ENCODE data around the gene TRIM9. TPM values are rescaled to one million over a fixed set of nuclear protein-coding genes. Genes with fewer than 3 reads are reported as not detected.
A peak's percentile ranks its signal among the peaks of the same experiment; 100 is the strongest.

The TRIM9 gene
- total RNA-seq, 1 donor from 2014 or later: 31.2 TPM

DNA sequence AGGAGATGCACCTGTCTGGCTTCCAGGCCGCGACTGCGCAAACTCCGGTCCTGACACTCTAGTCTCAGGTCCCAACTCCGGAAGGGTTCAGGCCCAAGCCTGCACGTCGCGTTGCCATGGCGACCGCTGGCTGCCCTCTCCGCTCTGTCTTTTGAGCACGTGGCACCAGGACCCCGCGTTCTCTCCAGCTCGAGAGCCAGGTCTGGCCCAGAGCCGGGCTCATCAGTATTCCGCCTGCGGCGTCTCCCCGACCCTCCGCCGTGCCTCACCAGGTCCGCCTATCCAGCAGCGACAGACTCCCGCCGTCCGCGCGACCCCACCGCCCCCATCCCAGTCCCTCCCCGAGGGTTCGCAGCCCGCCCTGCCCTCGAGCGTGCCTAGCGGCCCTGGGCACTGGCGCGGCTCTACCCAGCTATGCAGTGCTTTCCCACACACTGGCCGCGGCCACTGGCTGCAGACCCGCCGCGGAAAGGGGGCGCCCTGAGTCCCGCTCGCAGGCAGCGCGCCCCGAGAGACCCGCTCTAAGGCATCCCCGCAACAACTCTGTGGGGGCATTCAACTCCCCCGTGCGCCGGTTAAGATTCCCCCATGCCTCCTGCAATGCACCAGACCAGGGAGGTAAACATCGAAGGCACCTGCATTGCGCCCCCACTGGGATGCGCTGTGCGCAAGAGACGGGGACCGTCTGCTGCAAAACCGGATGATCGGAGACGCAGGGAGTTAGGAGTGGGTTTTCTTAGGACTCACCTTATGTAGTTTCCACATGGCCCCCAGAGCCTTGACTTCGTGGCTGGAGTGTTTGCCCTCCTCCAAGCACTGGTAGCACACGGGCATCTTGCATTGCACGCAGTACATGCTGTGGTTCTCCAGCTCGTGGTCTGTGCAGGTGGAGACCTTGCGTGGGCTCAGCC lies 1.3 kb downstream of the TRIM9 start:
- no peak for DNase-seq (ENCODE audit: low spot score)

DNA sequence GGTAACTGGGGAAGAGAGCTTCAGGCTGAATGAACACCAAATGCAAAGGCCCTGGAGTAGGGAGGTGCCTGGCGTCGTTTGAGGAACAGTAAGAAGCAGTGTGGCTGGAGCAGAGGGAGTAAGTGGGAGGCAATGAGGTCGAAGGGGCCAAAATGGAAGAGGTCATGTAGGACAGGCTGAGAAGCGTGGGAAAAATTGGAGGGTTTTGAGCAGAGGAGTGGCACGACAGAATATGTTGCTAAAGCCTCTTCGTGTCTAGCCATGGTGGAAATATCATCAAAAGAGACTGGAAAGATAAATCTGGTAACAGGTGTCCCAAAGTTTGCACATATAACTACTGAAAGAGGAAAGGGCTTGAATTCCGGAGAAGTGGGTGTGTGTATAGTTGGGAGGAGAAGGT lies 1.9 kb downstream of the TRIM9 start:
- DNase-seq (ENCODE audit: low spot score): no peak

DNA sequence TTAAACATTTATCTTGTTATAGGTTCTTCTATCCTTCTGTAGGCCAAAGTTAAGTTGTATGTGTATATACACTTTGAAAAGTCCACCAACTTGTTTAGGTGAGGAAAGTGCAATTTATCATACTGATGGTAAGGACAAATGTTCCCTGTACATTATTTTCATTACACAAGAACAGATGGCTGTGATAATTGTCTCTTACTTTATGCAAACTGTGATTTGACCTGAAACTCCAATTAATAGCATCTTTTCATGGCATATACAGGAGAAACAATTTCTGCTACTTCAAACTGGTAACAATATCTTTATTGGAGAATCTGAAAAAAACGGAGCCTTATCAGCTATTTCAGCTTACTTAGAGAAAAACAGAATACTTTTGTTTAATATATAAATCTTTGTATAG lies 5.6 kb downstream of the TRIM9 start:
- DNase-seq (ENCODE audit: low spot score): no peak

DNA sequence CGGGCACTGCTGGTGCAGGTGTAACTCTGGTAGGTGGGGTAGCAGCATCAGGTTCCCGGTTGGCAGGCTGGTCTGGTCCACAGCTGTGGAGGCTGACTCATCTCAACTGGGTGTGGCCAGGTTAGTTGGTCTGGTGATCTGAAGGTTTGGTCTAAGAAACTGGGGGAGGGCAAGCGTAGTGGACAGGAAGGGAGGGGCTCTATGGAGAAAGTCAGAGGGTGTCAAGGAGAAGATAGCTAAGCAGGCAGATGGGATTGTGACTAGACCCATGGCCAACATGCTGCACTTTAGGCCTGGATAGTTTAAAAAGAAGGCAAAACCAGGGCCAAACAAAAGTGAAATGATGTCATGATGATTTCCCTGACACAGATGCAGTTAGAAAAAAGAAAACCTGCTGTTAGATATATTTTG lies 7.9 kb downstream of the TRIM9 start:
- peak; percentile 45 for DNase-seq (ENCODE audit: low spot score)

DNA sequence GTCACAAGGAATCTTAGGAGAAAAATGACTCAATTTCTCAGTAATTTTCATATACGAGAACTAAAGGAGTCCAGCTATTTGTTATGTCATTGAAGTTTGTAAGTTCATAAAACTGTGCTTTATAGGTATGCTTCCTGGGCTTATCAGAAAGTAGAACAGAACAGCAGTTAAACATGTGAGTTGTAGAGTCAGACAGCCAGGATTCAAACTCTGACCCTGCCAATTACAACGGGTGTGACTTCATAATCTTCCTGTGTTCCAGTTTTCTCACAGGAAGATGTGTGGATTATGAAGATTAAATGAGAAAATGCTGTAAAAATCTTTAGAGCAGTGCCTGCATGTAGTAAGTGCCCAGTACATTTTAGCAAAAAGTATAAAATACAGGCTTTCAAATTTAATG lies 8.9 kb downstream of the TRIM9 start:
- DNase-seq (ENCODE audit: low spot score): no peak

DNA sequence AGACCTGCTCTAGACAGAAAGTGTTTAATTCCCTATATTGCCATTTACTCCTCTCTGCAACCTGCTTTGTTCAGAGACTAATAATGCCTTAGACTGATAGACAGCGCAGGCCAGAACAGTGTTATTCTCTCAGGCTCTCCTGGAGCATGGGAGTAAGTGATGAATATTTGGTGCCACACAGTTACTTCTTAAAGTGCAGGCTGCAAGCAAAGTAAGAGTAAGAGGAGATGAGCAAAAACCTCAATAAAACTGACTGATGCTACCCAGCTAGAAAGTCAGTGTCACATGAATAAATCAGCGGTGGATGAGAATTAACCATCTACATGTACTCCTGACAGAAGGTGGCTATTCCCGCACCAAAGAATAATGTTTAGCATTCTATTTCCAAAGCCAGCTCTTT lies 9.9 kb downstream of the TRIM9 start:
- no peak for DNase-seq (ENCODE audit: low spot score)

DNA sequence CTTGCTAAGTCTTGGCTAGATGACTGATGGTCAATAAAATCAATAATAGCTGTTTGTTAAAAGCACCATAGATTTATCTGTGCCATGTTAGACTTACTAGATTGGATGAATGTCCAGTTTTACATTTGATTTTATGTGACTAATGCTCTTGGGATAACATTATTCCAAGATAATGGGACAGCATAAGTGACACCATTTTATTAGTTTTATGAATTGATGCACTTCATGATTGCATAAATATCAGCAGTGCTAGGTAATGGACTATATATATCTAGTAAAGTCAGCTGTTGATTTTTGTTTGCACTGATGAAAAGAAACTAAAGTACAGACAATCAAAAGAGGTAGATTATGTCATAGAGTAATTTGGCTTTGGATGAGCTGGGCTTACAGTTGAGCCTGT lies 10.4 kb downstream of the TRIM9 start:
- DNase-seq (ENCODE audit: low spot score): no peak

DNA sequence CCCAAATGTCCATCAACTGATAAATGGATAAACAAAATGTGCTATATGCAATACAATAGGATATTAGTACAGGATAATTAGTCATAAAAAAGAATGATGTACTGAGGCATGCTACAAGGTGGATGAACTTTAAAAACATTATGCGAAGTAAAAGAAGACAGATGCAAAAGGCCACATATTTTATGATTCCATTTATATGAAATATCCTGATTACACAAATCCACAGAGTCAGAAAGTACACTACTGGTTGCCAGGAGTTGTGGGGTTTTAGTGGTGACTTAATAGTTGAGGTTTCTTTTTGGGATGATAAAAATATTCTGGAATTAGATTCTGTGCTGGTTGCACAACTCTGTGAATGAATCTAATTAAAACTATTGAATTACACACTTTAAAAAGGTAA lies 12.6 kb downstream of the TRIM9 start:
- DNase-seq (ENCODE audit: low spot score): no peak

DNA sequence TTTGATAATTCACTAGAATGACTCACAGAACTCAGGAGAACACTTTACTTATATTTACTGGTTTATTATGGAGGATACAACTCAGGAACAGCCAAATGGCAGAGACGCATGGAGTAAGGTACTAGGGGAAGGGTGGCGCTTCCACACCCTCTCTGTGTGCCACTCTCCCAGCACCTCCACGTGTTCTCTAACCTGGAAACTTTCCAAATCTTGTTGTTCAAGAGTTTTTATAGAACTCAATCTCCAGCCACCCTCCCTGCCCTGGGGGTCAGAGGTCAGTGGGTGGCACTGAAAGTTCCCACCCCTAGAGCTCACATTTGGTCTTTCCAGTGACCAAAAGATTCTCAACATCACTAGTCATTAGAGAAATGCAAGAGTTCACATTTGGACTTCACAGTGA lies 13.2 kb downstream of the TRIM9 start:
- DNase-seq (ENCODE audit: low spot score): no peak

DNA sequence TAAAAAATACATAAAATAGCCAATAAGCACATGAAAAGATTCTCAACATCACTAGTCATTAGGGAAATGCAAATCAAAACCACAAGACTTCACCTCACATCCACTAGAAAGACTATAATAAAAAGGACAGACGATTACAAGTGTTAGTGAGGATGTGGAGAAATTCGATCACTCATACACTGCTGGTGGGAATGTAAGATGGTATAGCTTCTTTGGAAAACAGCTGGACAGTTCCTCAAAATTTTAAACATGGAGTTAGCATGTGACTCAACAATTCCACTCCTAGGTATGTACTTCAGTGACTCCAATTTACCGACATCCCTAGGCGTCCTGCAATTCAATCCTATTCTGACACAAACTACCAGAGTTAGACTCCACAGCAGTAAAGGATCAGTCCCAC lies 13.7 kb downstream of the TRIM9 start:
- DNase-seq (ENCODE audit: low spot score): no peak

DNA sequence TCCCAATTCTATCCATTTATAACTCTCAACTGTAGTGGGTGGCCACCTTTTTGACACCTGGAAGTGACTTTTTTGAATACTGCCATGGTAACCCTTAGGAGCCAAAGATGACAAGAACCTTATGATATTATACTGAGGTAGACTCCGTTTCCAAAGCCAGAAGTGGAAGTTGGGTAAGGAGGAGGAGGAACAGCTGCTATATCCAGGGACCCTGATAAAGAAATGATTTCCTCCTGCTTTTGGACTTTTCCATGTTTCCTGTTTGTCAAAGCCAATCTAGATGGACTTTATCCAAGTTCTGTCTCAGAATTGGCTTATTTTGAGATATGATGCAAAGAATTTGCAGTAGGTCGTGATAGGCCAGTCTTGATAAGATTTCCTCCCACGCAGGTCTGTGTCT lies 14.3 kb downstream of the TRIM9 start:
- DNase-seq (ENCODE audit: low spot score): no peak

DNA sequence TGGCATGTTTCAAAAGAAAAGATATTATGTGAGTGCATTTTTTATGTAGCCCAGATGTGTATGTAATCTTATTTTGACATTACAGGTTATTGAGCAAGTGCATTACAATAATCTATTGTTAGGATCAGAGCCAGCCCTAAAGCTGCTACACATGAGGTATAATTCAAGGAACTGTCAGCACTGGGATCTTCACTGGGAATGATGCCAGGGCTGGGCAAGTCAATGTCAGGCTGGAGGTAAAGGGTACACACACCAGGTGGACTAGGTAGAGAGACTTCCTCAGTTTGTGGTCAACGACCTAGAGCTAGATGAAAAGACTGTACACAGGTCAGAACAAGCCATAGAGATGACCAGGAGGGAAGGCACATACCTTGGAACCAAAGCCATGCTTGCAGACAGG lies 15.4 kb downstream of the TRIM9 start:
- no peak for DNase-seq (ENCODE audit: low spot score)

DNA sequence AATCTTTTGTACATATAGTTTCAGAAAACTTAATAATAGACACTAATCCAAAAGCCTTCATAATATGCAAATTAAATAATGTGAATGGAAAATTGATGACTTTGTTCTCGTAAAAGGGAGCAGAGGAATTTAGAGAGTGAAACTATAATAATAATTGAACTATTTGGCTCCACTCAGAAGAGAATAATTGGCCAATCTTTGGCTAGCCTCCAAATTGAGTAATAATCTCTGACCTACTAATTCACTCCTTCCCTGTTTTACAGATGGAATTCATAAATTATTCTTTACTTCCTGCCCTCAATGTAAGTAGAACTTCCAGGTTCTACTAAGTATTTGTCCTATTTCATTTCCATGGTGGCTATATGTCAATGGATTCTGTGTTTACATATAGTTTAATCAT lies 15.8 kb downstream of the TRIM9 start:
- no peak for DNase-seq (ENCODE audit: low spot score)

DNA sequence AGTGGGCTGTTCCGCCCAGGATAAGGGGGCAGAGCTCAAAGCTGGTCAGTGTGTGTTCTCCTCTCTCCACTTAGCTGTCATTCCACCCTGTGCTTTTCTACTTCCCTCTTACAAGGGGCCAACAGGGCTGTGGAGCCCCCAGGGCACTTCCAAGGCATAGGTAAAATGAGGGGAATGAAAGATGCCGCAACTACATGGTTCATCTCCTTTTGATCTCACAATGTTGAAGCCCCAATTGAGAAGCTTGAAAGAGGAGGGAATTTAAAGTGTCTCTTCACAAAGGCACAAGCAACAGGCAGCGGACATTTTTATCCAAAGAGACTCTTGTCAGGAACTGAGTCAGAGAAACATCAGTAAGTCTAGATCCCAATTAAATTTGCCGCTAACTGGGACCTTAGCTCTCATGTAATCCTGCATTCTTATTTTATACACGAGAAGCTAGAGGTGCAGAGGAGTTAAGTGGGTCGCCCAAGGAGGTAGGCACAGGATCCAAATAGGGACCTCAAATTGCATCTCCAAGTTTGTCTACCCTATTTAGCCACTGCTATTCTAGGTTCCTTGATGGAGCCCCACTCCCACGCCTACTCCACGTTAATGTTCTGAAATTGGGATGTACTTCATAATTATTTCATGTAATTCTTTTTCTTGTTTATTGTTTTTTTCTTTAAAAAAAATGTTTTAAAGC lies 20.1 kb downstream of the TRIM9 start:
- DNase-seq (ENCODE audit: low spot score): no peak

DNA sequence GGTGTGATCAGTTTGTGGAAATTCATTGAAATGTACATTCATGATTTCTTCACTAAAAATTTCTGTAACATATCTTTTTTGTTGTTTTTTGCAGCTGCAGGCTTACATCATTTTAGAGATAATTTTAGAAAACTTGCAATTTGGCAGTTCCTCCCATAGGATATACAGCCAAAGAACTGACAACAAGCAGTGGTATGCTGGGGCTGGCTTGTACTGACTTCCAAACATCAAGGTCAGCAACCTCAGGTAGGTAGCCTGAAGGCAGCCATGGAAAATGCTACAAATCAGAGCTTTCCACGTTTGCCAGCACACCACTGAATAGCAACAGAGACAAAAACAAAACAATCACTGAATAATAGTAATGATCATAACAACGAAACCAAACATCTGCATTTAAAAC lies 21.2 kb downstream of the TRIM9 start:
- DNase-seq (ENCODE audit: low spot score): no peak

DNA sequence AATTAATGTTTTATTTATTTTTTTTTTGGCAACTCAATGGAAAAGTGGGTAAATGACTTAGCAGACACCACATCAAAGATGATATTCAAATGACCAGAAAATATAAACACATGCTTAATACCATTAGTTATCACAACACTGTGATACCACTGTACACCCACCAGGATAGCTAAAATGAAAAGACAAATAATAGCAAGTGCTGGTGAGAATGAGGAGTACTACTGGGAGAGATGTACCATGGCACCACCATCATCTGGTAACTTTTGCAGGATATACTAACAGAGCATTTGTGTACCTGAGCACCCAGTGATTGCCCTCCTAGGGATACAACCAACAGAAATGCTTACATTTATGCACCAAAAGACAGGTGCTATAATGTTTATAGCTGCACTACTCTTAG lies 21.9 kb downstream of the TRIM9 start:
- no peak for DNase-seq (ENCODE audit: low spot score)

DNA sequence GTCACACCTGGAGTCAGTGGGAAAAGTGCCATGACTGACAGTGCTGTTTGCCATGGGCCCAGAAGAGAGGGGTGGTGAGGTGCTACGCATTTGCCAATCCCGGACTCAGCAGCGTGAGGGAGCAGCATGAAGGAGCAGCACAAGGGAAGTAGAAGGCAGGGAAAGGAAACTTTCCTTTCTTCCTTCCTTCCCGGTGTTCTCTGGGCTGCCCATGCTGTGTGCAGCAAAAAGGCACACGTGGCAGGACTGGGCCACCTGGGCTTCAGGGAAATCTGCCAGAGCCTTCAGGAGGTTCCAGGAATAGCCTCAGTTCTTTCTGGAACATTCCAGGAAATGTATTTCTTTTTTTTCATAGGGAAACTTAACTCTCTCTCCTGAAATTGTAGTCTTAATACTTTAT lies 23.0 kb downstream of the TRIM9 start:
- no peak for DNase-seq (ENCODE audit: low spot score)

DNA sequence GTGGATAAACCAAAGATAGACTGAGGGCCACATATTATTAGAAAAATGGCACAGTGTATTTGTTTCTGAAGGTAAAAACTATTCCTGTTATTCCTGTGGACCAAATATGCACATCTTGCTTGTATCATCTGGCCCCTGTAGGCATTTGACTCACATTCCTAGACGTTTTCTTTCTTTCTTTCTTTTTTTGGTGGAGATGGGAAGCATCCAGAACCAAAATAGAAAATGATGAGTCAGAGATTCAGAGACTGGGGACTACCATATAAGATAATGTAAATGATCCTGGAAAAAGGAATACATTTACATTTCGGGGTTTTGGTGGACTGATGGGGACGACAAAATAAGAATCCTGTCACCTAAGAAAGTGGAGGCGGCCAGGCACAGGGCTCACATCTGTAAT lies 24.2 kb downstream of the TRIM9 start:
- DNase-seq (ENCODE audit: low spot score): no peak

DNA sequence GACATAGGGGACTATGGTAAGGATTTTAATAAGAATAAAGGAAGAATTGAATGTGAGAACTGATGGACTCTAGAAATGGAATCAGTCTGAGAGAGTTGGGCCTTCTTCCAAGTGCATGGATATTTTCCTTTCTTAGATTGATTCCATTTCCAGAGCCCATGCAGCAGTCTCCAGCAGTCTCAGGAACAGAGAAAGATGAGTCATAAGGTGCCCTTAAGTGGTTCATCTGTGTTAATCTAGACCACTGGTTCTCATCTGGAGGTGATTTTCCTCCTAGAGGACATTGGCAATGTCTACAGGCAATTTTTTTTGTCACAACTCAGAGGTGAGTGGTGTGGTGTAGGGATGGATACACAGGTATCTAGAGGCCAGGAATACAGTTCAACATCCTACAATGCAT lies 25.9 kb downstream of the TRIM9 start:
- DNase-seq (ENCODE audit: low spot score): no peak

DNA sequence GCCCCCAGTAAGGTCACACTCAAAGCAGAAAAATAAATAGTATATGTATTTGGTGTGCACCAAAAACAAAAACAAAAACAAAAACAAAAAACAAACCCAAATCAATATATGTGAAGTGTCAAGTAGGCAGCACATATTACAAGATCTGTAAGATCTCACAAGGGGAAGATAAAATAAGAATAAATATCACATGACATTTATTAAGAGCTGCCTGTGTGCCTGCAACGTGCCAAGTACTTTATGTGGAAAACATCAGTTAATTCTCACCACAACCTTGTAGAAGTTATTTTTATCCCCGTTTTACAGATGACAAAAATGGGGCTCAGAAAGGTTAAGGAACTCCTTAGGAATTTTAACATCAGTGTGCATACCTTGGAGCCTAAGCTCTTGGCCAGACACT lies 26.6 kb downstream of the TRIM9 start:
- no peak for DNase-seq (ENCODE audit: low spot score)

DNA sequence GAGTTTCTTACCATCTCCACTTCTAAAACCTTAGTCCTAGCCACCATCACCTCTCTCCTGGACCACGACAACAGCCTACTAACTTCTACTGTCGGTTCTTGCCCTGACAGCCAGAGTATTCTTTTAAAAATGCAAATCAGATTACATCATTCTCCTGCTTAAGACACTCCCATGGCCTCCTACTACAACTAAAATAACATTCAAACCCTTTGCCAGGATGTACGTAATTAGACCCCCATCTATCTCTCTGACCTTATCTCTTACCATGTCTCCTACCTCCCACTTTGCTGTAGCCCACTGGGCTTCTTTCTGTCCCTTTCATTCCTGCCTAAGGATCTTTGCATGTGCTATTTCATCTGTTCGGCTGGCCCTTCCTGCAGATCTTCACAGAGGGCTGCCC lies 27.6 kb downstream of the TRIM9 start:
- DNase-seq (ENCODE audit: low spot score): no peak

DNA sequence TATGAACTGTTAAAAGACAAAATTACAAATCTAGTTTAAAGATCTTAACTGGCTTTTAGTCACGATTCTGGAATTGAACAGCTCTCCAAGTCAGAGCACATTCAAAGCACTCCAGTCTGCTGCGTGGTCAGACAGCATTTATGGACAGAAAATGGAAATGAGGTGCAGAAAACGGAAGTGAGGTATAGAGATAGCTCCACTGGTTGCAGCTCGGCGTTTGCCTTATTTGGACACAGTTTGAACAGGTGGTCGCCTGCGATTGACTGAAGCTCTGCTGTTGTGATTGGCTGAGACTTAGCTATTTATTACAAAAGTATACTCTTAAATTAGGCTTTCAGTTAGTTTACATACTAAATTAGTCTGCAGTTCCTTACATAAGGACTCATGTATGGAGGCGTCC lies 28.3 kb downstream of the TRIM9 start:
- DNase-seq (ENCODE audit: low spot score): no peak

DNA sequence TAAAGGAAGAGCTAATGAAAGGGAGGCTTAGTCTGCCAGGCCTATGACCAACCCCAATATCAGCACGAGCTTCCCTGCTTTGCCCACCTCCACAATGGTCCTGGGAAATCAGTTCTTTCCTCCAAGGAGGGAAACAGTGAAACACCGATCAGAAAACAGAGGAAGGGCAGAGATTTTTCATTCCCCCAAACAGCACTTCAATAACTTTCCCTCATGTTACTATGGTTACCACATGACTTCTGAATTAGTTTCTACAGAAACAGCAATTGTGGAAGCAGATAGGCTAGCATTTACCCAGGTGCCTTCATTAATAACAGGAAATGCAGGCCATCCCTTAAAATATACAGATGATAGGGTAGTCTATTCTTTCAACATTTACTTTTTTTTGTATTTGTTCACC lies 35.9 kb downstream of the TRIM9 start:
- no peak for DNase-seq (ENCODE audit: low spot score)

DNA sequence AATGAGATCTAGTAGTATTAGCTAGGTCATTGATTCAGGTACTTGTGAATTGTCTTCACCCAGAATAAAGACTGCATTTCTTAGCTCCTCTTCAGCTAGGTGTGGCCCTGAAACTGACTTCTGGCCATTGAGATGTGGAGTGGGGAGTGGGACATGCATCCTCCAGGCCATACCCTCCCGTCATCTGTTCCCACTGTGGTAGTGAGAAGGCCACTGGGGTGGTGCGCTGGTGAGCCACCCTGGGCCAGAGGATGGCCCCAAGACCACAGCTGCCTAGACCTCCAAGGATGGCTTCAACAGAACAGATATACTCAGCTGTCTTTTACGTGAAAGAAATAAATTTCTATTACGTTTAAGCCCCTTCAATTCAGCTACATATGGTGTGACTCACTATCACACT lies 36.5 kb downstream of the TRIM9 start:
- no peak for DNase-seq (ENCODE audit: low spot score)
